Body of pancreas (tissue), 4 donors: ENCODE results near the gene DAB2.

Experiments
- POLR2A ChIP-seq, 3 donors: fragments of 450-650 bp; IDR thresholded peaks; one replicate each; pipeline ENCODE4 v1.6.1; 2016; ENCODE audit warnings: antibody characterized with exemption in 3 of 3, mild to moderate bottlenecking in 2 of 3
- TF ChIP-seq, protein P1 (sequence below), 7 experiments: fragments of 450-650 bp in 4 of 7; fragments of 200-600 bp in 3 of 7; sonication (generic) in 3 of 7; IDR thresholded peaks; one replicate each; pipeline ENCODE4 v1.5.1; 2016 to 2019; ENCODE audit warnings: antibody characterized with exemption in 7 of 7

DNA sequence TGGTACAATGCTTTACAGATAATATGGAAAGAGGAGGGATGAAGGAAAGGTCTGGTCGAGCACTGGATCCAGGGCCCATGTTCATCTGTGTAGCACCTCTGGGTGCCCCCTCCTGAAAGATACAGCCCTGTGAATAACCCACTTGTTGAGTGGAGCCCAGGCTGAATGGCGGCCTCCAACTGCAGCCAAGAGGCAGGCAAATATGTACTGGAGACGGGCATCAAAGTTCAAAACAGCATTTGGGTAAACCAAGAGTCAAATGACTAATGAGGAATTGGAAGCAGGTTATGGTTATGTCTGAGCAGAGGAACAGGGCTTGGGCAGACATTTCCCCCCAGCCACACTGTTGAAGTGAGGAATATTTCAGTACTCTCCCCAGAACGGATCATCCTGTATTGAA, 61.6 kb downstream of the DAB2 start:
- TF ChIP-seq, protein P1, sequence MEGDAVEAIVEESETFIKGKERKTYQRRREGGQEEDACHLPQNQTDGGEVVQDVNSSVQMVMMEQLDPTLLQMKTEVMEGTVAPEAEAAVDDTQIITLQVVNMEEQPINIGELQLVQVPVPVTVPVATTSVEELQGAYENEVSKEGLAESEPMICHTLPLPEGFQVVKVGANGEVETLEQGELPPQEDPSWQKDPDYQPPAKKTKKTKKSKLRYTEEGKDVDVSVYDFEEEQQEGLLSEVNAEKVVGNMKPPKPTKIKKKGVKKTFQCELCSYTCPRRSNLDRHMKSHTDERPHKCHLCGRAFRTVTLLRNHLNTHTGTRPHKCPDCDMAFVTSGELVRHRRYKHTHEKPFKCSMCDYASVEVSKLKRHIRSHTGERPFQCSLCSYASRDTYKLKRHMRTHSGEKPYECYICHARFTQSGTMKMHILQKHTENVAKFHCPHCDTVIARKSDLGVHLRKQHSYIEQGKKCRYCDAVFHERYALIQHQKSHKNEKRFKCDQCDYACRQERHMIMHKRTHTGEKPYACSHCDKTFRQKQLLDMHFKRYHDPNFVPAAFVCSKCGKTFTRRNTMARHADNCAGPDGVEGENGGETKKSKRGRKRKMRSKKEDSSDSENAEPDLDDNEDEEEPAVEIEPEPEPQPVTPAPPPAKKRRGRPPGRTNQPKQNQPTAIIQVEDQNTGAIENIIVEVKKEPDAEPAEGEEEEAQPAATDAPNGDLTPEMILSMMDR (IDR thresholded peaks at IDR 0.05): no peak
- no peak for TF ChIP-seq POLR2A (IDR thresholded peaks at IDR 0.05)
